MCF 10A (cell line): ENCODE measurements around the gene RHEBL1. TPM values are rescaled to one million over a fixed set of nuclear protein-coding genes. Genes with fewer than 3 reads are reported as not detected.

Source experiments
- BruUV-seq: library from RNA; stranded (reverse); fragments of 400-500 nt; replicated peaks from 2 replicates; lab custom pipeline; 2021; lab: Mats Ljungman, UMichigan
- CTCF ChIA-PET: fragments of 300-600 bp; sonication (Branson Sonifier 250); formaldehyde crosslinking; extraction: SDS; loops from one replicate; lab custom pipeline; 2021; ENCODE audit warnings: antibody characterized with exemption, inconsistent platforms; lab: Yijun Ruan, JAX
- POLR2A ChIA-PET: fragments of 300-600, 350-650 bp; sonication (Branson Sonifier 250); formaldehyde crosslinking; extraction: SDS; loops from one replicate; lab custom pipeline; 2020; ENCODE audit warnings: antibody characterized with exemption, inconsistent platforms; lab: Yijun Ruan, JAX
- DNase-seq: peaks from one replicate; pipeline ENCODE4 v3.0.0-alpha.2; 2018; ENCODE audit not compliant: unreplicated experiment
- H3K27ac Mint-ChIP-seq: one replicate; pipeline ENCODE4 v1.8.0; 2022; ENCODE audit warnings: mild to moderate bottlenecking, low read depth, mixed read lengths; ENCODE audit not compliant: unreplicated experiment
- H3K27me3 Mint-ChIP-seq: one replicate; pipeline ENCODE4 v1.8.0; 2022; ENCODE audit warnings: mixed read lengths; ENCODE audit not compliant: insufficient read depth, unreplicated experiment
- H3K36me3 Mint-ChIP-seq: one replicate; pipeline ENCODE4 v1.8.0; 2022; ENCODE audit warnings: mild to moderate bottlenecking, moderate library complexity, mixed read lengths; ENCODE audit not compliant: insufficient read depth, unreplicated experiment
- H3K4me1 Mint-ChIP-seq: one replicate; pipeline ENCODE4 v1.8.0; 2022; ENCODE audit warnings: mixed read lengths; ENCODE audit not compliant: insufficient read depth, unreplicated experiment
- H3K4me3 Mint-ChIP-seq: one replicate; pipeline ENCODE4 v1.8.0; 2022; ENCODE audit warnings: mild to moderate bottlenecking, moderate library complexity, mixed read lengths; ENCODE audit not compliant: unreplicated experiment
- H3K9me3 Mint-ChIP-seq: one replicate; pipeline ENCODE4 v1.8.0; 2022; ENCODE audit warnings: mixed read lengths; ENCODE audit not compliant: unreplicated experiment
- CTCF ChIP-seq: fragments of 200-600 bp; IDR thresholded peaks from one replicate; pipeline ENCODE4 v1.8.0; 2022; ENCODE audit warnings: antibody characterized with exemption, mild to moderate bottlenecking; ENCODE audit not compliant: unreplicated experiment
- intact Hi-C: fragments of 100-400 bp; cut with micrococcal nuclease; formaldehyde crosslinking; loops from 2 replicates; pipeline ENCODE4 v1.14.1; 2022
- total RNA-seq: library from RNA; stranded (reverse); gene quantifications from 2 replicates; pipeline ENCODE4 v1.2.3, GENCODE V29; 2022

The RHEBL1 gene
- total RNA-seq, 1 experiment from 2014 or later, result 0.35 TPM

DNA sequence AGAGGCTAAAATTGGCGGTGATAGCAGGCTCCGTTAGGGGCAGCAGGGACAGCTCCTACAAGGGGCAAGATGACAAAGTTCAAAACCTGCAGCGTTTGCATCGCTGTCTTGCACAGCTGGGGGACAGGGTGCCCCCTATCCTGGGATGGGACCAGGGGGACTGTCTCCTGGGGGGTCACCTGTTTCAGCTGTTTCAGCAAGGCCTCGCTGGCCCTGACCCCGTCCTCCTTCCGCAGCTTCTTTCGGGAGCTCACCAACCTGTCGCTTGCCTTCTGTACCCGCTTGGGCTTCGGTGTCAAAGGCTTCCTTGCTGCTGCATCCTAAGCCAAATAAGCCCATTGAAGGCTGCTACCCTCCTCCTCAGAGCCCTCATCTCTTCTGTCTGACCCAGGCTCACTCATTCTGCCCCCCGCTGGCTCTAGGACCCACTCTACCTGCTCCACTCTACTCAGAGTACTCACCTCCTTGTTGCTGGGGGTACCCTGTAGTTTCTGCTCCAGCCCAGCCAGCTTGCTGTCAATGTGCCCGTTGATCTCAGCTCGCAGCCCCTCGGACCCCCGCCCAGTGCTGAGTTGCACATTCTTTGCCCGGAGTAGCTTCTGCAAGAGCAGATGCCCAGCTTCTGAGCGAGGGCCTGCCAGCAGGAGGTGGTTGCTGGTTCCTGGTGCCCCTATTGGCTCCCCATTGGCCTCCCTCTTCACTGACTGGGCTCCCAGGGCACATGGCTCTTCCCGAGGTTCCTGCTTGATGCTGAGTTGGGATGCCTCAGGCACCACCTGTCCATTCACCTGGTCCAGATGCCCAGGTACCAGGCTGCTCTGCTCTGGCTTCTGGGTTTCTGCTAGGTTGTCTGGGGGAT, 38.8 kb downstream of the RHEBL1 start:
- Mint-ChIP-seq H3K36me3 (peaks cover 76% of the 10 kb centered on the region), H3K27me3 (no peaks in the 10 kb centered on the region), H3K27ac (no peak overlapping the region), H3K9me3 (no peaks in the 10 kb centered on the region), H3K4me3 (no peak overlapping the region), H3K4me1 (no peaks in the 10 kb centered on the region)
- no peak for TF ChIP-seq CTCF
- CTCF ChIA-PET, result interaction anchor here (0.7 to 1.1 kb wide), 2 partner anchors 13 to 141 kb away, joined by 4 to 5 read pairs; no protein-coding TSS in a partner anchor
- POLR2A ChIA-PET, result interaction anchor here (0.6 to 1.3 kb wide), 4 partner anchors 11 to 39 kb away, joined by 3 to 8 read pairs (median 4); partner anchors contain the start of gene RHEBL1
- no TSS peak for BruUV-seq
- intact Hi-C loops, result no loop called here
- DNase-seq, result no peak

DNA sequence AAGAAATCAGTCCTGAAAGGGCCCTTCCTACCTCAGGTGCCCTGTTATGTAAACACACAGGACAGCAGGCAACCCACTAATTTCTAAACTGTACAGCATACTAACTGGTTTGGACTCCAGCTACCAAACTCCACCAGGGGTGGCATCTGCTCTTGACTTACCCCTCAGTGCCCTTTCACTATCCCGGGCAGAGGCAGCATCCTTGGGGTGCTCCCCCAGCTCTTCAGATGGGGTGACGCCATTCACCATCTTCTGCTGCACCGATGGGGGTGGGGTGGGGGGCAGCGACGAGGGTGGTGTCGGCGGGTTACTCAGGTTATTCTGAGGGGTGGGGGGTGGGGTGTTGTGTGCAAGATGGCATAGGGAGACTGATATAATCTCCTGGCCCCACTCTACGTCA, 39.7 kb downstream of the RHEBL1 start:
- H3K9me3 Mint-ChIP-seq, result no peaks in the 10 kb centered on the region
- H3K4me3 Mint-ChIP-seq, result no peak overlapping the region
- ChIA-PET CTCF (interaction anchor here (0.6 to 1.4 kb wide), 3 partner anchors 10 to 140 kb away, joined by 3 to 5 read pairs (median 5); no protein-coding TSS in a partner anchor), POLR2A (interaction anchor here (1.1 to 1.3 kb wide), 3 partner anchors 10 to 236 kb away, joined by 3 to 8 read pairs (median 3); no protein-coding TSS in a partner anchor)
- H3K27ac Mint-ChIP-seq, result no peak overlapping the region
- intact Hi-C loops, result no loop called here
- no peak for TF ChIP-seq CTCF
- H3K36me3 Mint-ChIP-seq, result peaks cover 75% of the 10 kb centered on the region
- DNase-seq, result no peak
- no peaks in the 10 kb centered on the region for H3K4me1 Mint-ChIP-seq
- BruUV-seq, result no TSS peak
- H3K27me3 Mint-ChIP-seq, result no peaks in the 10 kb centered on the region

DNA sequence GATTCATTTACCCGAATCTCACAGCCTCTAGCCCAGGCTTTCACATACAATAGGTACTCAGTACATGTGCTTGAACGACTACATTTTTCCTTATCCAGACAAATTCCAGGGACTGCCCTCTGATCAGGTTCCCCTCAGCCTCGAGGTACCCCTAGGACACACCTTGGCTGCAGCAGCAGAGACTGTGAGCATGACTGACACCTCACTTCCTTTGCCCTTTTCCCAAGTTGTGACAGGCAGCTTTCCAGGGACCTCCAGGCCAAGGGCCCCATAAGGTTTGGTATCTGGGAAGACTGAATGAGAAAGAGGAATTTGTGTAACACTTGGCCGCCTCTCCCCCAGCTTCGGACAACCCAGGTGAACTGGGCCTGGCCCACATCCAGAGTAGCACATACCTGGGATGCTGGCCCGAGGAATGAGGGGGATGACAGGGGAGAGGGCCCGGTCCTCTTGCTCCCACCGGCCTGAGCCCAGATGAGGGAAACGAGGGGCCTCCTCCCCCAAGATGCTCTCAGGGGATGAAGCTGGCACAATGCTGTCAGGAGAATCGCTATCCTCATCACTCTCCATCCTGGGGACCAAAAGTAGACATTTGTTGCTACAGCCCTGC, 41.0 kb downstream of the RHEBL1 start:
- POLR2A ChIA-PET, result interaction anchor here (1.2 kb wide), 1 partner anchor 26 kb away, joined by 3 read pairs; no protein-coding TSS in a partner anchor
- no peaks in the 10 kb centered on the region for H3K9me3 Mint-ChIP-seq
- no peak for TF ChIP-seq CTCF
- no peak overlapping the region for H3K4me3 Mint-ChIP-seq
- no peak for DNase-seq
- H3K36me3 Mint-ChIP-seq, result peaks cover 77% of the 10 kb centered on the region
- intact Hi-C loops, result no loop called here
- no peaks in the 10 kb centered on the region for H3K27me3 Mint-ChIP-seq
- no peaks in the 10 kb centered on the region for H3K4me1 Mint-ChIP-seq
- BruUV-seq, result no TSS peak
- no peak overlapping the region for H3K27ac Mint-ChIP-seq
- CTCF ChIA-PET, result interaction anchor here (1.4 kb wide), 1 partner anchor 70 kb away, joined by 5 read pairs; no protein-coding TSS in a partner anchor
